Neural cell (in vitro differentiated cells): ENCODE data around the gene NLRP4. TPM values are rescaled to one million over a fixed set of nuclear protein-coding genes. Genes with fewer than 3 reads are reported as not detected.

ENCODE experiments used
- H2AFZ ChIP-seq: fragments of 200-600, 300-800 bp; sonication (generic), shearing (Covaris generic); 2 replicates; pipeline ENCODE4 v1.6.0; 2014; ENCODE audit warnings: low read depth, mild to moderate bottlenecking, antibody characterized with exemption, low read length, moderate library complexity
- H3F3A ChIP-seq: fragments of 200-600 bp; shearing (Covaris generic); 2 replicates; pipeline ENCODE4 v1.6.1; 2016; ENCODE audit warnings: mild to moderate bottlenecking, moderate library complexity, mixed read lengths, antibody characterized with exemption, low read length; ENCODE audit not compliant: insufficient read depth, poor library complexity, severe bottlenecking
- H3K27ac ChIP-seq: fragments of 200-600, 300-800 bp; sonication (generic), shearing (Covaris generic); 2 replicates; pipeline ENCODE4 v1.5.1; 2014; ENCODE audit warnings: mild to moderate bottlenecking, low read length, moderate library complexity
- H3K27me3 ChIP-seq: fragments of 300-800, 200-600 bp; sonication (generic), shearing (Covaris generic); 2 replicates; pipeline ENCODE4 v1.6.0; 2014; ENCODE audit warnings: mild to moderate bottlenecking, low read depth, low read length, moderate library complexity; ENCODE audit not compliant: insufficient read depth
- H3K36me3 ChIP-seq: fragments of 300-800, 200-600 bp; sonication (generic), shearing (Covaris generic); 2 replicates; pipeline ENCODE4 v1.5.1; 2014; ENCODE audit warnings: mild to moderate bottlenecking, antibody characterized with exemption, low read length, moderate library complexity; ENCODE audit not compliant: insufficient read depth
- H3K4me2 ChIP-seq: fragments of 300-800, 200-600 bp; sonication (generic), shearing (Covaris generic); 2 replicates; pipeline ENCODE4 v1.6.0; 2014; ENCODE audit warnings: mild to moderate bottlenecking, low read length
- H3K4me3 ChIP-seq: fragments of 300-800, 200-600 bp; sonication (generic), shearing (Covaris generic); 2 replicates; pipeline ENCODE4 v1.5.1; 2014; ENCODE audit warnings: mild to moderate bottlenecking, low read length, moderate library complexity
- H3K79me2 ChIP-seq: fragments of 200-600 bp; shearing (Covaris generic); replicated peaks from 2 replicates; pipeline ENCODE4 v1.6.0; 2014; ENCODE audit warnings: mild to moderate bottlenecking, low read length, moderate library complexity; ENCODE audit not compliant: insufficient read depth
- H3K9ac ChIP-seq: fragments of 300-800, 200-600 bp; sonication (generic), shearing (Covaris generic); 2 replicates; pipeline ENCODE4 v1.6.1; 2016; ENCODE audit warnings: mild to moderate bottlenecking, low read length, mixed read lengths
- H3K9me2 ChIP-seq: fragments of 200-600 bp; shearing (Covaris generic); 2 replicates; pipeline ENCODE4 v1.6.1; 2016; ENCODE audit warnings: mild to moderate bottlenecking, low read length, mixed read lengths; ENCODE audit not compliant: insufficient read depth
- H3K9me3 ChIP-seq: fragments of 200-600, 300-800 bp; sonication (generic), shearing (Covaris generic); 2 replicates; pipeline ENCODE4 v1.6.1; 2016; ENCODE audit warnings: mild to moderate bottlenecking, mixed run types, low read length, moderate library complexity, mixed read lengths
- H4K20me1 ChIP-seq: fragments of 200-600 bp; shearing (Covaris generic); 2 replicates; pipeline ENCODE4 v1.6.1; 2016; ENCODE audit warnings: mild to moderate bottlenecking, mixed run types; ENCODE audit not compliant: insufficient read depth
- EP300 ChIP-seq: fragments of 450-650 bp; conservative IDR thresholded peaks from 2 replicates; pipeline ENCODE4 v1.6.1; 2014; ENCODE audit warnings: antibody characterized with exemption, mild to moderate bottlenecking, moderate library complexity; ENCODE audit not compliant: poor library complexity, severe bottlenecking
- EZH2 ChIP-seq: fragments of 200-600, 300-800 bp; shearing (Covaris generic), sonication (generic); IDR thresholded peaks from 2 replicates; pipeline ENCODE4 v1.6.1; 2014; ENCODE audit warnings: antibody characterized with exemption, low read length, borderline replicate concordance, mild to moderate bottlenecking; ENCODE audit not compliant: insufficient read depth, poor library complexity, severe bottlenecking
- MXI1 ChIP-seq: fragments of 450-650 bp; conservative IDR thresholded peaks from 2 replicates; pipeline ENCODE4 v1.6.1; 2014; ENCODE audit warnings: antibody characterized with exemption, mild to moderate bottlenecking; ENCODE audit not compliant: poor library complexity, severe bottlenecking
- POLR2AphosphoS5 ChIP-seq: IDR thresholded peaks from 2 replicates; pipeline ENCODE4 v1.6.1; 2012
- RAD21 ChIP-seq: fragments of 450-650 bp; conservative IDR thresholded peaks from 2 replicates; pipeline ENCODE4 v1.6.1; 2014; ENCODE audit warnings: antibody characterized with exemption, mild to moderate bottlenecking, moderate library complexity
- SMC3 ChIP-seq: fragments of 450-650 bp; conservative IDR thresholded peaks from 2 replicates; pipeline ENCODE4 v1.6.1; 2014; ENCODE audit warnings: antibody characterized with exemption, mild to moderate bottlenecking, moderate library complexity; ENCODE audit not compliant: poor library complexity
- TAF1 ChIP-seq: IDR thresholded peaks from 2 replicates; pipeline ENCODE4 v1.6.1; 2012; ENCODE audit warnings: low read depth
- polyA plus RNA-seq: library from polyadenylated mRNA; depleted of rRNA; stranded (reverse); fragments of >200 nt; gene quantifications from 2 replicates; pipeline ENCODE4 v1.2.3, GENCODE V29; 2014
- TF ChIP-seq, protein P1 (sequence below): fragments of 450-650 bp; IDR thresholded peaks from 2 replicates; pipeline ENCODE4 v1.5.1; 2014; ENCODE audit warnings: antibody characterized with exemption, mild to moderate bottlenecking, moderate library complexity; ENCODE audit not compliant: poor library complexity, severe bottlenecking
- TF ChIP-seq, protein P2 (sequence below): IDR thresholded peaks from 2 replicates; pipeline ENCODE4 v1.6.1; 2012; ENCODE audit warnings: borderline replicate concordance

NLRP4 gene
- polyA plus RNA-seq, 1 donor from 2014 or later = not detected

DNA sequence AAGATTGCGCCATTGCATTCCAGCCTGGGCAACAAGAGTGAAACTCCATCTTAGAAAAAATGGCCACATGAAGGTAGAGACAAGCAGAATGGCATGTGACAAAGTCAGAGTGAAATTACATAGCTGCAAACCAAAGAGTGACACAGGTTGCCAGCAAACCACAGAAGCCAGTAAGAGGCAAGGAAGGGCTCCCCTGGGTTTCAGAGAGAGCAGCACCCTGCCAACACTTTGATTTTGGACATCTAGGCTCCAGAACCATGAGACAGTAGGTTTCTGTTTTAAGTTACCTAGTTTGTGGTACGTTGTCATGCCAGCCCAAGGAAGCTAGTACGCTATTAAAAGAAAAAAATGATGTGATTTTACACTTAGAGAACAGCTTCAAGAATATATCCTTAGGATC, 1.9 kb downstream of the NLRP4 start:
- H4K20me1 ChIP-seq = no peaks in the 10 kb centered on the region
- no peak overlapping the region for H3K4me2 ChIP-seq
- no peaks in the 10 kb centered on the region for H3K9me3 ChIP-seq
- H3K4me3 ChIP-seq = no peak overlapping the region
- H3K36me3 ChIP-seq = no peaks in the 10 kb centered on the region
- H3K27ac ChIP-seq = no peak overlapping the region
- H3K27me3 ChIP-seq = no peaks in the 10 kb centered on the region
- H3K9me2 ChIP-seq = no peaks in the 10 kb centered on the region
- H3K79me2 ChIP-seq = no peaks in the 10 kb centered on the region
- H3K9ac ChIP-seq = no peak overlapping the region
- H3F3A ChIP-seq = no peaks in the 10 kb centered on the region
- TF ChIP-seq MXI1 (no peak), EP300 (no peak), TAF1 (no peak), SMC3 (no peak), POLR2AphosphoS5 (no peak), RAD21 (no peak), EZH2 (no peak)
- TF ChIP-seq, protein P1, sequence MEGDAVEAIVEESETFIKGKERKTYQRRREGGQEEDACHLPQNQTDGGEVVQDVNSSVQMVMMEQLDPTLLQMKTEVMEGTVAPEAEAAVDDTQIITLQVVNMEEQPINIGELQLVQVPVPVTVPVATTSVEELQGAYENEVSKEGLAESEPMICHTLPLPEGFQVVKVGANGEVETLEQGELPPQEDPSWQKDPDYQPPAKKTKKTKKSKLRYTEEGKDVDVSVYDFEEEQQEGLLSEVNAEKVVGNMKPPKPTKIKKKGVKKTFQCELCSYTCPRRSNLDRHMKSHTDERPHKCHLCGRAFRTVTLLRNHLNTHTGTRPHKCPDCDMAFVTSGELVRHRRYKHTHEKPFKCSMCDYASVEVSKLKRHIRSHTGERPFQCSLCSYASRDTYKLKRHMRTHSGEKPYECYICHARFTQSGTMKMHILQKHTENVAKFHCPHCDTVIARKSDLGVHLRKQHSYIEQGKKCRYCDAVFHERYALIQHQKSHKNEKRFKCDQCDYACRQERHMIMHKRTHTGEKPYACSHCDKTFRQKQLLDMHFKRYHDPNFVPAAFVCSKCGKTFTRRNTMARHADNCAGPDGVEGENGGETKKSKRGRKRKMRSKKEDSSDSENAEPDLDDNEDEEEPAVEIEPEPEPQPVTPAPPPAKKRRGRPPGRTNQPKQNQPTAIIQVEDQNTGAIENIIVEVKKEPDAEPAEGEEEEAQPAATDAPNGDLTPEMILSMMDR = no peak
- TF ChIP-seq, protein P2, sequence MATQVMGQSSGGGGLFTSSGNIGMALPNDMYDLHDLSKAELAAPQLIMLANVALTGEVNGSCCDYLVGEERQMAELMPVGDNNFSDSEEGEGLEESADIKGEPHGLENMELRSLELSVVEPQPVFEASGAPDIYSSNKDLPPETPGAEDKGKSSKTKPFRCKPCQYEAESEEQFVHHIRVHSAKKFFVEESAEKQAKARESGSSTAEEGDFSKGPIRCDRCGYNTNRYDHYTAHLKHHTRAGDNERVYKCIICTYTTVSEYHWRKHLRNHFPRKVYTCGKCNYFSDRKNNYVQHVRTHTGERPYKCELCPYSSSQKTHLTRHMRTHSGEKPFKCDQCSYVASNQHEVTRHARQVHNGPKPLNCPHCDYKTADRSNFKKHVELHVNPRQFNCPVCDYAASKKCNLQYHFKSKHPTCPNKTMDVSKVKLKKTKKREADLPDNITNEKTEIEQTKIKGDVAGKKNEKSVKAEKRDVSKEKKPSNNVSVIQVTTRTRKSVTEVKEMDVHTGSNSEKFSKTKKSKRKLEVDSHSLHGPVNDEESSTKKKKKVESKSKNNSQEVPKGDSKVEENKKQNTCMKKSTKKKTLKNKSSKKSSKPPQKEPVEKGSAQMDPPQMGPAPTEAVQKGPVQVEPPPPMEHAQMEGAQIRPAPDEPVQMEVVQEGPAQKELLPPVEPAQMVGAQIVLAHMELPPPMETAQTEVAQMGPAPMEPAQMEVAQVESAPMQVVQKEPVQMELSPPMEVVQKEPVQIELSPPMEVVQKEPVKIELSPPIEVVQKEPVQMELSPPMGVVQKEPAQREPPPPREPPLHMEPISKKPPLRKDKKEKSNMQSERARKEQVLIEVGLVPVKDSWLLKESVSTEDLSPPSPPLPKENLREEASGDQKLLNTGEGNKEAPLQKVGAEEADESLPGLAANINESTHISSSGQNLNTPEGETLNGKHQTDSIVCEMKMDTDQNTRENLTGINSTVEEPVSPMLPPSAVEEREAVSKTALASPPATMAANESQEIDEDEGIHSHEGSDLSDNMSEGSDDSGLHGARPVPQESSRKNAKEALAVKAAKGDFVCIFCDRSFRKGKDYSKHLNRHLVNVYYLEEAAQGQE = no peak
- H2AFZ ChIP-seq = no peak overlapping the region

DNA sequence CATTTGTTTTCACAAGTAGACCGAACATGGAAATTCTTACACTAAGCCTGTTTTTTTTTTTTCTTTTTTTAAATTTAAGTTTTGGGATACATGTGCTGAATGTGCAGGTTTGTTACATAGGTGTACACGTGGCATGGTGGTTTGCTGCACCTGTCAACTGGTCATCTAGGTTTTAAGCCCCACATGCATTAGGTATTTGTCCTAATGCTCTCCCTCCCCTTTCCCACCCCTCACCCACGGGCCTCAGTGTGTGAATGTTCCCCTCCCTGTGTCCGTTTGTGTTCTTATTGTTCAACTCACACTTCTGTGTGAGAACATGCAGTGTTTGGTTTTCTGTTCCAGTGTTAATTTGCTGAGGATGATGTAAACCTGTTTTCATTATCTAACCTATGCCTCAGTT, 2.6 kb downstream of the NLRP4 start:
- no peaks in the 10 kb centered on the region for H3K9me3 ChIP-seq

More for the DNA sequence above, 2.6 kb downstream of the NLRP4 start:
- Histone ChIP-seq H3K36me3 (no peaks in the 10 kb centered on the region), H3K4me3 (no peak overlapping the region), H3K27ac (no peak overlapping the region), H3K9me2 (no peaks in the 10 kb centered on the region), H4K20me1 (no peaks in the 10 kb centered on the region), H3K27me3 (no peaks in the 10 kb centered on the region), H2AFZ (no peak overlapping the region), H3K9ac (no peak overlapping the region), H3K4me2 (no peak overlapping the region), H3F3A (no peaks in the 10 kb centered on the region), H3K79me2 (no peaks in the 10 kb centered on the region)
- no peak for TF ChIP-seq EP300
- no peak for TF ChIP-seq MXI1
- no peak for TF ChIP-seq EZH2
- no peak for TF ChIP-seq RAD21
- TF ChIP-seq, protein P2 = no peak
